HepG2 (cell line): ENCODE measurements around the gene LYST. TPM values are rescaled to one million over a fixed set of nuclear protein-coding genes. Genes with fewer than 3 reads are reported as not detected.

ENCODE experiments used
- CBX2 ChIP-seq, 2 experiments: fragments of 200-600 bp in 1 of 2; sonication (generic); formaldehyde crosslinking in 1 of 2; IDR thresholded peaks; 2 replicates each; pipeline versions ENCODE4 v1.7.0 to v1.8.1; 2018 to 2022; ENCODE audit warnings: low read depth in 2 of 2, low read length in 1 of 2, mild to moderate bottlenecking in 1 of 2, missing genetic modification reagents in 1 of 2
- FOSL1 ChIP-seq: sonication (generic); formaldehyde crosslinking; IDR thresholded peaks from 2 replicates; pipeline ENCODE4 v1.9.0; 2021; ENCODE audit warnings: missing genetic modification reagents, borderline replicate concordance
- FOXO1 ChIP-seq: sonication (generic); formaldehyde crosslinking; IDR thresholded peaks from 2 replicates; pipeline ENCODE4 v1.4.0; 2020; ENCODE audit warnings: missing genetic modification reagents
- IKZF1 ChIP-seq: fragments of 450-650 bp; IDR thresholded peaks from 2 replicates; pipeline ENCODE4 v1.7.1; 2016
- MED13 ChIP-seq: sonication (generic); formaldehyde crosslinking; IDR thresholded peaks from 2 replicates; pipeline ENCODE4 v1.5.0; 2020; ENCODE audit warnings: missing genetic modification reagents
- NBN ChIP-seq: fragments of 450-650 bp; conservative IDR thresholded peaks from 2 replicates; pipeline ENCODE4 v1.6.1; 2017
- NFE2 ChIP-seq: sonication (generic); formaldehyde crosslinking; IDR thresholded peaks from 2 replicates; pipeline ENCODE4 v1.4.0; 2020; ENCODE audit warnings: missing genetic modification reagents
- NR2F6 ChIP-seq, 2 experiments: IDR thresholded peaks; 2 replicates each; pipeline ENCODE4 v1.6.1; 2016; ENCODE audit warnings: antibody characterized with exemption in 1 of 2, mild to moderate bottlenecking in 1 of 2
- PRMT3 ChIP-seq: sonication (generic); formaldehyde crosslinking; IDR thresholded peaks from 2 replicates; pipeline ENCODE4 v1.8.1; 2022; ENCODE audit warnings: low read depth, mild to moderate bottlenecking, moderate library complexity, missing genetic modification reagents, borderline replicate concordance
- ZBTB37 ChIP-seq: sonication (generic); formaldehyde crosslinking; IDR thresholded peaks from 2 replicates; pipeline ENCODE4 v1.4.0; 2020; ENCODE audit warnings: mild to moderate bottlenecking, missing genetic modification reagents
- ZBTB42 ChIP-seq: sonication (generic); formaldehyde crosslinking; IDR thresholded peaks from 2 replicates; pipeline ENCODE4 v1.5.0; 2020; ENCODE audit warnings: mild to moderate bottlenecking, missing genetic modification reagents
- ZBTB44 ChIP-seq: sonication (generic); formaldehyde crosslinking; IDR thresholded peaks from 2 replicates; pipeline ENCODE4 v1.4.0; 2020; ENCODE audit warnings: missing genetic modification reagents
- ZNF263 ChIP-seq: sonication (generic); formaldehyde crosslinking; IDR thresholded peaks from 2 replicates; pipeline ENCODE4 v1.4.0; 2020; ENCODE audit warnings: missing genetic modification reagents
- ZNF580 ChIP-seq: IDR thresholded peaks from 2 replicates; pipeline ENCODE4 v1.6.1; 2016; ENCODE audit warnings: low read depth, borderline replicate concordance
- ZNF746 ChIP-seq: sonication (generic); formaldehyde crosslinking; IDR thresholded peaks from 2 replicates; pipeline ENCODE4 v1.8.0; 2022; ENCODE audit warnings: mild to moderate bottlenecking, missing genetic modification reagents
- ZNF747 ChIP-seq: sonication (generic); formaldehyde crosslinking; IDR thresholded peaks from 2 replicates; pipeline ENCODE4 v1.8.1; 2023; ENCODE audit warnings: missing genetic modification reagents, mild to moderate bottlenecking, borderline replicate concordance
- ZSCAN29 ChIP-seq: sonication (generic); formaldehyde crosslinking; conservative IDR thresholded peaks from 2 replicates; pipeline ENCODE4 v1.4.0; 2020; ENCODE audit warnings: mild to moderate bottlenecking, missing genetic modification reagents
- polyA plus RNA-seq, 8 experiments: library from polyadenylated mRNA; depleted of rRNA in 3 of 8; stranded (reverse) in 7 of 8; unstranded in 1 of 8; fragments of >200 nt; fragmentation: Illumina TruSeq in 4 of 8; extraction: Trizol in 4 of 8; gene quantifications; 2 replicates each; pipeline versions ENCODE4 v1.2.1 to v1.2.3, GENCODE V29; 2011 to 2016; ENCODE audit warnings: low read depth in 4 of 8, missing spikeins in 1 of 8, mixed read lengths in 1 of 8; ENCODE audit not compliant: insufficient read depth in 1 of 8
- total RNA-seq, 5 experiments: library from RNA; depleted of rRNA; stranded (reverse); fragments of >200 nt; fragmentation: Illumina TruSeq; extraction: Trizol; gene quantifications; 2 replicates each; pipeline ENCODE4 v1.2.3, GENCODE V29; 2016; ENCODE audit warnings: low read depth in 1 of 5
- TF ChIP-seq, protein P1 (sequence below): sonication (generic); formaldehyde crosslinking; IDR thresholded peaks from one replicate; pipeline ENCODE4 v1.5.1; 2020; ENCODE audit warnings: mild to moderate bottlenecking, missing genetic modification reagents; ENCODE audit errors: not compliant biosample characterization

LYST gene
- total and polyA plus RNA-seq, 2 of the 13 experiments (the other 11 are each of a cell fraction or from before 2014, with no cell fraction given): 0.91 to 2.5 TPM

DNA sequence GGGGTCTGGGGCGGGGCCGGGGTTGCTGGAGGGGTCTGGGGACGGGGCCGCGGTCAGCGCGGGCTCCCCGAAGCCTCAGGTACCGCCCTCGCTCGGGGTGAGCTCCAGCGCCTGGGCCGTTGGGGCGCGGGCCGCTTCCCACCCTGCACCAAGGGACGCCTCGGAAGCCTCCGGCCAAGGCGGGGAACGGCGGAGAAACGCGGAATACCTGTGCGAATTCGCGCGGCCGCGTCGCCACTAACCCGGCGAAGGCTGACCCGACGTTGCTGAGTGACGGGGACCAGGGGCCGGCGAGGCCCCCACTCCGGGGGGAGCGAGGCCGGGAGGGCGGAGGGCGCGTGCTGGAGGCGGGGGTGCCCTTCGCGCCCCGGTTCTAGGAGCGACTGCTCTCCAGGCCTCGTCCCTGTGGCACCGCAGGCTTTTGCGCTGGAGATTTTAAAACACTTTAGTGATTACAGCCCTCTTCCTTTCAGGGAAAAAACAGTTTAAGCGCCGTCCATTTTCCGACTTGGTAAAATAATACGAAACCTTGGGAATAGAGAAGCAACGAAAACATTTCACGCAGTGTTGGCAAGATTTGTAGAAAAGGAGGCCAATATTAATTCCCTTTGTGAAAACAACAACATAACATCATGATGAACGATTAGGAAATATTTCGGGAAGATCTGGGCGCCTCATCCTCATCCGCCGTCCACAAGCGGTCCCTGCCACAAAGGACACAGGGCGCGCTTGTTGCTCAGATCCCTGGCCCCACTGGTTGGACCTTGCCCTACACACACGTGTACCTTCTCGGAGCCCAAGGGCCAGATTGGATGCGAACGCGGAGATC lies 216.2 kb downstream of the LYST start (continued):
- TF ChIP-seq, protein P1, sequence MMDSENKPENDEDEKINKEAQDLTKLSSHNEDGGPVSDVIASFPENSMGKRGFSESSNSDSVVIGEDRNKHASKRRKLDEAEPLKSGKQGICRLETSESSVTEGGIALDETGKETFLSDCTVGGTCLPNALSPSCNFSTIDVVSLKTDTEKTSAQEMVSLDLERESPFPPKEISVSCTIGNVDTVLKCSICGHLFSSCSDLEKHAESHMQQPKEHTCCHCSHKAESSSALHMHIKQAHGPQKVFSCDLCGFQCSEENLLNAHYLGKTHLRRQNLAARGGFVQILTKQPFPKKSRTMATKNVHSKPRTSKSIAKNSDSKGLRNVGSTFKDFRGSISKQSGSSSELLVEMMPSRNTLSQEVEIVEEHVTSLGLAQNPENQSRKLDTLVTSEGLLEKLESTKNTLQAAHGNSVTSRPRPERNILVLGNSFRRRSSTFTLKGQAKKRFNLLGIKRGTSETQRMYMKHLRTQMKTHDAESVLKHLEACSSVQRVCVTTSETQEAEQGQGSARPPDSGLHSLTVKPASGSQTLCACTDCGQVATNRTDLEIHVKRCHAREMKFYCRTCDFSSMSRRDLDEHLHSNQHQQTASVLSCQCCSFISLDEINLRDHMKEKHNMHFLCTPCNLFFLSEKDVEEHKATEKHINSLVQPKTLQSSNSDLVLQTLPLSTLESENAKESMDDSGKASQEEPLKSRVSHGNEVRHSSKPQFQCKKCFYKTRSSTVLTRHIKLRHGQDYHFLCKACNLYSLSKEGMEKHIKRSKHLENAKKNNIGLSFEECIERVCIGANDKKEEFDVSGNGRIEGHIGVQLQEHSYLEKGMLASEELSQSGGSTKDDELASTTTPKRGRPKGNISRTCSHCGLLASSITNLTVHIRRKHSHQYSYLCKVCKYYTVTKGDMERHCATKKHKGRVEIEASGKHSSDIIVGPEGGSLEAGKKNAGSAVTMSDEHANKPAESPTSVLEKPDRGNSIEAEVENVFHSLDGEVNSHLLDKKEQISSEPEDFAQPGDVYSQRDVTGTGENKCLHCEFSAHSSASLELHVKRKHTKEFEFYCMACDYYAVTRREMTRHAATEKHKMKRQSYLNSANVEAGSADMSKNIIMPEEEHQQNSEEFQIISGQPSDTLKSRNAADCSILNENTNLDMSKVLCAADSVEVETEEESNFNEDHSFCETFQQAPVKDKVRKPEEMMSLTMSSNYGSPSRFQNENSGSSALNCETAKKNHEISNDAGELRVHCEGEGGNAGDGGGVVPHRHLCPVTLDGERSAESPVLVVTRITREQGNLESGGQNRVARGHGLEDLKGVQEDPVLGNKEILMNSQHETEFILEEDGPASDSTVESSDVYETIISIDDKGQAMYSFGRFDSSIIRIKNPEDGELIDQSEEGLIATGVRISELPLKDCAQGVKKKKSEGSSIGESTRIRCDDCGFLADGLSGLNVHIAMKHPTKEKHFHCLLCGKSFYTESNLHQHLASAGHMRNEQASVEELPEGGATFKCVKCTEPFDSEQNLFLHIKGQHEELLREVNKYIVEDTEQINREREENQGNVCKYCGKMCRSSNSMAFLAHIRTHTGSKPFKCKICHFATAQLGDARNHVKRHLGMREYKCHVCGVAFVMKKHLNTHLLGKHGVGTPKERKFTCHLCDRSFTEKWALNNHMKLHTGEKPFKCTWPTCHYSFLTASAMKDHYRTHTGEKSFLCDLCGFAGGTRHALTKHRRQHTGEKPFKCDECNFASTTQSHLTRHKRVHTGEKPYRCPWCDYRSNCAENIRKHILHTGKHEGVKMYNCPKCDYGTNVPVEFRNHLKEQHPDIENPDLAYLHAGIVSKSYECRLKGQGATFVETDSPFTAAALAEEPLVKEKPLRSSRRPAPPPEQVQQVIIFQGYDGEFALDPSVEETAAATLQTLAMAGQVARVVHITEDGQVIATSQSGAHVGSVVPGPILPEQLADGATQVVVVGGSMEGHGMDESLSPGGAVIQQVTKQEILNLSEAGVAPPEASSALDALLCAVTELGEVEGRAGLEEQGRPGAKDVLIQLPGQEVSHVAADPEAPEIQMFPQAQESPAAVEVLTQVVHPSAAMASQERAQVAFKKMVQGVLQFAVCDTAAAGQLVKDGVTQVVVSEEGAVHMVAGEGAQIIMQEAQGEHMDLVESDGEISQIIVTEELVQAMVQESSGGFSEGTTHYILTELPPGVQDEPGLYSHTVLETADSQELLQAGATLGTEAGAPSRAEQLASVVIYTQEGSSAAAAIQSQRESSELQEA (CRISPR knock-in tag): peak; percentile 58
- no peak for TF ChIP-seq ZBTB37 (CRISPR knock-in tag)
- no peak for TF ChIP-seq NFE2 (CRISPR knock-in tag)
- TF ChIP-seq ZNF263 (CRISPR knock-in tag): peak; percentile 57; the same call in 1 of the 2 replicates
- no peak for TF ChIP-seq FOSL1
- no peak for TF ChIP-seq ZNF747 (CRISPR knock-in tag)
- TF ChIP-seq FOXO1: peak; percentile 99
- no peak for TF ChIP-seq PRMT3
- no peak for TF ChIP-seq NBN
- TF ChIP-seq MED13 (CRISPR knock-in tag): no peak; the same call in 1 of the 2 replicates
- no peak for TF ChIP-seq ZBTB44
- TF ChIP-seq NR2F6 (IDR thresholded peaks at IDR 0.05): peak; percentile 47; the same call in 1 of the 2 replicates
- TF ChIP-seq NR2F6 (CRISPR knock-in tag; IDR thresholded peaks at IDR 0.05): peak; percentile 77
- peak; percentile 90 for TF ChIP-seq ZNF580
- no peak; the same call in 1 of the 2 replicates for TF ChIP-seq ZNF746 (CRISPR knock-in tag)
- TF ChIP-seq ZSCAN29 (CRISPR knock-in tag): no peak
- TF ChIP-seq ZBTB42: no peak
- no peak for TF ChIP-seq CBX2 (IDR thresholded peaks at IDR 0.05; ENCODE audit: low read depth, low read length)
- TF ChIP-seq CBX2 (CRISPR knock-in tag; IDR thresholded peaks at IDR 0.05; ENCODE audit: low read depth): no peak
- TF ChIP-seq IKZF1: no peak
